ENCODE measurements around the gene ATP5PD. TPM values are rescaled to one million over a fixed set of nuclear protein-coding genes. Genes with fewer than 3 reads are reported as not detected.

The ATP5PD gene
- total RNA-seq, 1 experiment from 2014 or later, result 362 TPM

GRCh38 chr17:75077496-75078283 lies 30.9 kb upstream of the ATP5PD start:
- intact Hi-C loops (cut with micrococcal nuclease), result no loop called here
- Mint-ChIP-seq H3K4me3 (ENCODE audit: unreplicated experiment) (no peak overlapping the region), H3K36me3 (ENCODE audit: insufficient read depth, unreplicated experiment) (no peaks in the 10 kb centered on the region), H3K27ac (ENCODE audit: low read depth, unreplicated experiment) (no peak overlapping the region), H3K27me3 (ENCODE audit: insufficient read depth, unreplicated experiment) (no peaks in the 10 kb centered on the region), H3K9me3 (ENCODE audit: unreplicated experiment) (no peaks in the 10 kb centered on the region), H3K4me1 (ENCODE audit: insufficient read depth, unreplicated experiment) (peaks cover 17% of the 10 kb centered on the region)
- BruUV-seq (replicated peaks), result no TSS peak
- POLR2A ChIA-PET, result interaction anchor here (0.6 to 1.6 kb wide), 9 partner anchors 8 to 65 kb away, joined by 3 to 21 read pairs (median 5); partner anchors contain the start of genes KCTD2, MRPL58 and SLC16A5
- no peak for TF ChIP-seq CTCF (IDR thresholded peaks at IDR 0.05; ENCODE audit: unreplicated experiment)
- DNase-seq (ENCODE audit: unreplicated experiment), result no peak
- CTCF ChIA-PET, result interaction anchor here (0.7 to 2.7 kb wide), 3 partner anchors 8 to 52 kb away, joined by 3 to 16 read pairs (median 9); no protein-coding TSS in a partner anchor

- H3K27me3 Mint-ChIP-seq (ENCODE audit: insufficient read depth, unreplicated experiment), result no peaks in the 10 kb centered on the region
- no TSS peak for BruUV-seq (replicated peaks)
- H3K36me3 Mint-ChIP-seq (ENCODE audit: insufficient read depth, unreplicated experiment), result no peaks in the 10 kb centered on the region
- no peak for DNase-seq (ENCODE audit: unreplicated experiment)
- no peaks in the 10 kb centered on the region for H3K9me3 Mint-ChIP-seq (ENCODE audit: unreplicated experiment)
- no peak overlapping the region for H3K4me3 Mint-ChIP-seq (ENCODE audit: unreplicated experiment)
- no peak for TF ChIP-seq CTCF (IDR thresholded peaks at IDR 0.05; ENCODE audit: unreplicated experiment)
- no peak overlapping the region for H3K27ac Mint-ChIP-seq (ENCODE audit: low read depth, unreplicated experiment)
- H3K4me1 Mint-ChIP-seq (ENCODE audit: insufficient read depth, unreplicated experiment), result peaks cover 14% of the 10 kb centered on the region
- CTCF ChIA-PET, result no interaction called here
- intact Hi-C loops (cut with micrococcal nuclease), result no loop called here
- POLR2A ChIA-PET, result interaction anchor here (2.3 kb wide), 1 partner anchor 12 kb away, joined by 17 read pairs; the partner anchor contains the start of gene SLC16A5
Measured at GRCh38 chr17:75077072-75077495, 30.3 kb upstream of the ATP5PD start.

GRCh38 chr17:75075597-75076336 lies 29.0 kb upstream of the ATP5PD start:
- H3K4me1 Mint-ChIP-seq (ENCODE audit: insufficient read depth, unreplicated experiment), result peaks cover 17% of the 10 kb centered on the region
- H3K36me3 Mint-ChIP-seq (ENCODE audit: insufficient read depth, unreplicated experiment), result no peaks in the 10 kb centered on the region
- no peak for TF ChIP-seq CTCF (IDR thresholded peaks at IDR 0.05; ENCODE audit: unreplicated experiment)
- H3K4me3 Mint-ChIP-seq (ENCODE audit: unreplicated experiment), result no peak overlapping the region
- H3K27me3 Mint-ChIP-seq (ENCODE audit: insufficient read depth, unreplicated experiment), result no peaks in the 10 kb centered on the region
- BruUV-seq (replicated peaks), result no TSS peak
- no peak for DNase-seq (ENCODE audit: unreplicated experiment)
- ChIA-PET POLR2A (interaction anchor here (0.6 to 2.3 kb wide), 4 partner anchors 13 to 34 kb away, joined by 3 to 17 read pairs (median 4); partner anchors contain the start of genes ARMC7 and SLC16A5), CTCF (interaction anchor here (0.6 to 0.8 kb wide), 2 partner anchors 38 to 66 kb away, joined by 4 to 5 read pairs; no protein-coding TSS in a partner anchor)
- no peaks in the 10 kb centered on the region for H3K9me3 Mint-ChIP-seq (ENCODE audit: unreplicated experiment)
- no peak overlapping the region for H3K27ac Mint-ChIP-seq (ENCODE audit: low read depth, unreplicated experiment)
- intact Hi-C loops (cut with micrococcal nuclease), result no loop called here

GRCh38 chr17:75074532-75074931 lies 27.8 kb upstream of the ATP5PD start:
- BruUV-seq (replicated peaks), result no TSS peak
- peaks cover 19% of the 10 kb centered on the region for H3K4me1 Mint-ChIP-seq (ENCODE audit: insufficient read depth, unreplicated experiment)
- ChIA-PET POLR2A (interaction anchor here (1.3 to 2.4 kb wide), 4 partner anchors 11 to 40 kb away, joined by 5 to 17 read pairs (median 8); partner anchors contain the start of gene SLC16A5), CTCF (interaction anchor here (1.0 to 1.3 kb wide), 2 partner anchors 30 to 127 kb away, joined by 4 read pairs; no protein-coding TSS in a partner anchor)
- no peaks in the 10 kb centered on the region for H3K27me3 Mint-ChIP-seq (ENCODE audit: insufficient read depth, unreplicated experiment)
- no peaks in the 10 kb centered on the region for H3K9me3 Mint-ChIP-seq (ENCODE audit: unreplicated experiment)
- no peak overlapping the region for H3K4me3 Mint-ChIP-seq (ENCODE audit: unreplicated experiment)
- H3K27ac Mint-ChIP-seq (ENCODE audit: low read depth, unreplicated experiment), result no peak overlapping the region
- intact Hi-C loops (cut with micrococcal nuclease), result no loop called here
- TF ChIP-seq CTCF (IDR thresholded peaks at IDR 0.05; ENCODE audit: unreplicated experiment), result no peak
- no peak for DNase-seq (ENCODE audit: unreplicated experiment)
- no peaks in the 10 kb centered on the region for H3K36me3 Mint-ChIP-seq (ENCODE audit: insufficient read depth, unreplicated experiment)

Data from MCF 10A (cell line).